Osteocyte (in vitro differentiated cells): ENCODE data around the gene ACACA. TPM values are rescaled to one million over a fixed set of nuclear protein-coding genes. Genes with fewer than 3 reads are reported as not detected.

Experiments used
- DNase-seq: peaks from one replicate; pipeline ENCODE4 v3.0.0; 2021; ENCODE audit warnings: mixed read lengths; ENCODE audit not compliant: unreplicated experiment; ENCODE audit errors: extremely low spot score
- H3K27ac Mint-ChIP-seq: one replicate; pipeline ENCODE4 v1.8.0; 2021; ENCODE audit warnings: mild to moderate bottlenecking, mixed read lengths; ENCODE audit not compliant: unreplicated experiment
- H3K27me3 Mint-ChIP-seq: one replicate; pipeline ENCODE4 v1.8.0; 2021; ENCODE audit warnings: mixed read lengths; ENCODE audit not compliant: unreplicated experiment
- H3K36me3 Mint-ChIP-seq: one replicate; pipeline ENCODE4 v1.8.0; 2021; ENCODE audit warnings: mixed read lengths; ENCODE audit not compliant: unreplicated experiment
- H3K4me1 Mint-ChIP-seq: one replicate; pipeline ENCODE4 v1.8.0; 2021; ENCODE audit warnings: mixed read lengths; ENCODE audit not compliant: unreplicated experiment
- H3K4me3 Mint-ChIP-seq: one replicate; pipeline ENCODE4 v1.8.0; 2021; ENCODE audit warnings: mild to moderate bottlenecking, moderate library complexity, mixed read lengths; ENCODE audit not compliant: unreplicated experiment
- H3K9me3 Mint-ChIP-seq: one replicate; pipeline ENCODE4 v1.8.0; 2021; ENCODE audit warnings: mixed read lengths; ENCODE audit not compliant: unreplicated experiment
- total RNA-seq: library from RNA; stranded (reverse); gene quantifications from 2 replicates; pipeline ENCODE4 v1.2.1, GENCODE V29; 2021
- TF ChIP-seq, protein P1 (sequence below): fragments of 200-600 bp; sonication (generic); IDR thresholded peaks from 2 replicates; pipeline ENCODE4 v1.5.0; 2021; ENCODE audit warnings: antibody characterized with exemption, mild to moderate bottlenecking, moderate library complexity

Gene ACACA
- total RNA-seq, 1 donor from 2014 or later: 63.5 TPM

DNA sequence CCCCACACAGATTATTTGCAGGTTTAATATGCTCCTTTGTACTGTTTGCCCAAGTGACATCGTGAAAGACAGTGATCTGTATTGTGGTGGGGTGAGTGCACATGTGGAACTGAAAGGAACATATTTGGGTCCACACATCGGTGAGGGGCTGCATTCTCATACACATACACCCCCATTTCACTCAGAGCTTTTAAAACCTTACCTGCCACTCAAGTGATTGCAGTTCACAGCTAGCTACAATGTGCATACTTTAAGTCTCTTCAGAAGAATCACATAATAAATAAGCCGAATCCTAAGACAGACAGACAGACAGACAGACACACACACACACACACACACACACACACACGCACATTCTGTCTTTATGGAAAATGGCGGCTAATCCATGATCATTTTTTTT, 355.3 kb downstream of the ACACA start:
- peaks cover under 1% of the 10 kb centered on the region for H3K36me3 Mint-ChIP-seq
- no peak overlapping the region for H3K4me3 Mint-ChIP-seq
- no peaks in the 10 kb centered on the region for H3K27me3 Mint-ChIP-seq
- no peaks in the 10 kb centered on the region for H3K4me1 Mint-ChIP-seq
- no peak overlapping the region for H3K27ac Mint-ChIP-seq
- TF ChIP-seq, protein P1, sequence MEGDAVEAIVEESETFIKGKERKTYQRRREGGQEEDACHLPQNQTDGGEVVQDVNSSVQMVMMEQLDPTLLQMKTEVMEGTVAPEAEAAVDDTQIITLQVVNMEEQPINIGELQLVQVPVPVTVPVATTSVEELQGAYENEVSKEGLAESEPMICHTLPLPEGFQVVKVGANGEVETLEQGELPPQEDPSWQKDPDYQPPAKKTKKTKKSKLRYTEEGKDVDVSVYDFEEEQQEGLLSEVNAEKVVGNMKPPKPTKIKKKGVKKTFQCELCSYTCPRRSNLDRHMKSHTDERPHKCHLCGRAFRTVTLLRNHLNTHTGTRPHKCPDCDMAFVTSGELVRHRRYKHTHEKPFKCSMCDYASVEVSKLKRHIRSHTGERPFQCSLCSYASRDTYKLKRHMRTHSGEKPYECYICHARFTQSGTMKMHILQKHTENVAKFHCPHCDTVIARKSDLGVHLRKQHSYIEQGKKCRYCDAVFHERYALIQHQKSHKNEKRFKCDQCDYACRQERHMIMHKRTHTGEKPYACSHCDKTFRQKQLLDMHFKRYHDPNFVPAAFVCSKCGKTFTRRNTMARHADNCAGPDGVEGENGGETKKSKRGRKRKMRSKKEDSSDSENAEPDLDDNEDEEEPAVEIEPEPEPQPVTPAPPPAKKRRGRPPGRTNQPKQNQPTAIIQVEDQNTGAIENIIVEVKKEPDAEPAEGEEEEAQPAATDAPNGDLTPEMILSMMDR: no peak
- DNase-seq: no peak
- H3K9me3 Mint-ChIP-seq: no peaks in the 10 kb centered on the region

DNA sequence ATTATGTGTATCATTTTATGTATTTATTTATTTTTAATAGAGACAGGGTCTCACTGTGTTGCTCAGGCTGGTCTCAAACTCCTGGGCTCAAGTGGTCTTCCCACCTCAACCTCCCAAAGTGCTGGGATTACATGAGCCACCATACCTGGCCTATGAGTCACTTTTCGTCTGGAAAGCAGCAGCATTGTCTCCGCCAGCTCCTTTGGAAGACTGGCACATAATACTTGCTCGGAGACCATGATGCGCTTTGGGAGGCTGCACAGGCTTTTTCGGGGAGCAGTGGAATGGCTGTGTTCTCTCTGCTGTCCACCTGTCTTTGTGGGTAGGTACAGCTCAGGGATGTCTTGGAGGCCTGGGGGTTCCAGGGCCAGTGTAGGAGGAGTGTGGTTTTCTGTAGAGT, 355.7 kb downstream of the ACACA start:
- TF ChIP-seq, protein P1: no peak
- Mint-ChIP-seq H3K27ac (no peak overlapping the region), H3K9me3 (no peaks in the 10 kb centered on the region), H3K4me1 (no peaks in the 10 kb centered on the region), H3K4me3 (no peak overlapping the region), H3K36me3 (no peaks in the 10 kb centered on the region), H3K27me3 (no peaks in the 10 kb centered on the region)
- no peak for DNase-seq

DNA sequence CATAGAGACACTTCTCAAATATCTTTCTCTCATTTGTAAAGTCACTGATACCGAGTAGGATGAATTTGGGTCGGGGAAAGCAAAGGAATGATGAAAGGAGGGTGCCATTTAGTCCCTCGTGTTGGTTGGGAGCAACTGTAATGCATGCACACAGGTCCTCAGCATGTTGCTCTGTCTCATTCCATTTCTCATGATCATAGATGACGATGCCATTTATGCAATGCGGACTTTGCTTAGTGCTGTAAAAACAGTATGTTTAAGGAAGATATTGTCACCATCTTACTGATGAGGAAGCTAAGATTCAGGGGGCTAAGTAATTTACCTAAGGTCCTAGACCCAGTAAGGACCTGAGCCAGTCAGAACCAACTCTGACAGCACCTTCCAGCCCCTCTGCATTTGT, 357.8 kb downstream of the ACACA start:
- Mint-ChIP-seq H3K9me3 (no peaks in the 10 kb centered on the region), H3K27me3 (no peaks in the 10 kb centered on the region), H3K4me1 (no peaks in the 10 kb centered on the region), H3K4me3 (no peak overlapping the region), H3K36me3 (no peaks in the 10 kb centered on the region), H3K27ac (no peak overlapping the region)
- TF ChIP-seq, protein P1: no peak
- DNase-seq: no peak

DNA sequence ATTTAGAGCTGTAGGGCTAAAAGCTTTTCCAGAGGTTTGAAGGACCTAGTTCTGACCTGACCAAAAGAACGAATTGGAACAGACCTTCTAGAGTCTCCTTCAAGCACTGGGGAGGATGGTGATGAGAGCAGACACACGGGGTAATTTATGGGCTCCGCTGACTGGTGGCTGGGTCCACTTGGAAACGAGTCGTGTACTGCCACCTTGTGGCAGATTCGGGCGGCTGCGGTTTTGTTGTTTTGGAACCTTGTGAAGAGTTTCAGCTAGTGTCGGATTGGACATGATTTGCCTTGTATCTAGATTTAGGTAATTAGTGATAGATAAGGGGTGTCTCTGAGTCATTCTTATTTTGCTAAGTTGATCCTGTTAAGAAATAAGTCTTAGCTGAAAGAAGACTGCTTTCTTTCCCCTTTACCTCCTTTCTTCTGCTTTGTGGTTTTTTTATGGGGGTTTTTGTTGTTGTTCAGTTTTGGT, 359.0 kb downstream of the ACACA start:
- no peaks in the 10 kb centered on the region for H3K27me3 Mint-ChIP-seq
- H3K4me3 Mint-ChIP-seq: no peak overlapping the region
- TF ChIP-seq, protein P1: peak; percentile 92
- no peak overlapping the region for H3K27ac Mint-ChIP-seq
- H3K36me3 Mint-ChIP-seq: peaks cover 3% of the 10 kb centered on the region
- no peaks in the 10 kb centered on the region for H3K9me3 Mint-ChIP-seq
- peaks cover 4% of the 10 kb centered on the region for H3K4me1 Mint-ChIP-seq
- peak; percentile 90 for DNase-seq

DNA sequence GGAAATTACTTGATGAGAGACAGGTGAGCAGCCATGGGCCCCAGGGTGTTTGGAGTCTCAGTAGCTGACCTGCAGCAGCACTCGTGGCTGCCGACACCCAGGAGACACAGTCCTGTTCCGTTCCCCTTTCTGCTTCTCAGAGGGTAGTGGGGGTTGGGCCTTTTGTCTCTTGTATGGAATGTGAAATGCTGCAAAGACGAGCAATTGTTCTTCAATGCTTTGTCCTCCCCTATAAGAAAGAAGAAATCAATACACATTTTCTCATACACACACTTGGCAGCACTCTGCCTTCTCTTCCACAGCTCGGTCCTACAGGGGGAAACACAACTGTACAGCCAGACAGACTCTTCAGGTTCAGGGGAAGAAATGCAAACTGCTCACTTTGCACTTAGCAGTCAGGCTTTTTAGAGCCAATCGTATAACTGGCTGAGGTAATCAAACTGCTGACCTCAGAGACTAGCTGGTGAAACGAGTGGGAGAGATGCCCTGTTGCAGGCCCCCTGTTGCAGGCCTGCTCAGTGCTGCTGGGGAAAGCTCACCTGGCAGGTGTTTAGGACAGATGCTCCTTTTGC, 361.2 kb downstream of the ACACA start:
- H3K9me3 Mint-ChIP-seq: no peaks in the 10 kb centered on the region
- no peak overlapping the region for H3K27ac Mint-ChIP-seq
- H3K4me1 Mint-ChIP-seq: peaks cover 4% of the 10 kb centered on the region
- DNase-seq: no peak
- H3K27me3 Mint-ChIP-seq: no peaks in the 10 kb centered on the region
- H3K4me3 Mint-ChIP-seq: no peak overlapping the region
- TF ChIP-seq, protein P1: no peak
- H3K36me3 Mint-ChIP-seq: peaks cover 3% of the 10 kb centered on the region
